Smooth muscle cell (in vitro differentiated cells): ENCODE measurements around the gene JPH3. TPM values are rescaled to one million over a fixed set of nuclear protein-coding genes. Genes with fewer than 3 reads are reported as not detected.

Source experiments
- DNase-seq: peaks from one replicate; lab custom pipeline; 2025; ENCODE audit not compliant: unreplicated experiment; lab: John Stamatoyannopoulos, UW
- H2AFZ ChIP-seq: fragments of 200-600 bp; sonication (generic); 2 replicates; pipeline ENCODE4 v1.6.0; 2016; ENCODE audit warnings: antibody characterized with exemption, low read depth, mild to moderate bottlenecking
- H3F3A ChIP-seq: fragments of 200-600 bp; sonication (generic); 2 replicates; pipeline ENCODE4 v1.6.0; 2017; ENCODE audit warnings: antibody characterized with exemption, low read depth
- H3K27ac ChIP-seq: fragments of 200-600 bp; sonication (generic); 2 replicates; pipeline ENCODE4 v1.5.1; 2016; ENCODE audit warnings: low read depth, mild to moderate bottlenecking
- H3K27me3 ChIP-seq: fragments of 200-600 bp; sonication (generic); 2 replicates; pipeline ENCODE4 v1.6.1; 2016; ENCODE audit warnings: low read depth, mild to moderate bottlenecking
- H3K36me3 ChIP-seq: fragments of 200-600 bp; sonication (generic); 2 replicates; pipeline ENCODE4 v1.5.1; 2016; ENCODE audit warnings: low read depth
- H3K4me1 ChIP-seq: fragments of 200-600 bp; sonication (generic); 2 replicates; pipeline ENCODE4 v1.5.1; 2016; ENCODE audit warnings: low read depth
- H3K4me2 ChIP-seq: fragments of 200-600 bp; sonication (generic); 2 replicates; pipeline ENCODE4 v1.6.0; 2016; ENCODE audit warnings: mild to moderate bottlenecking
- H3K4me3 ChIP-seq: fragments of 200-600 bp; sonication (generic); 2 replicates; pipeline ENCODE4 v1.5.1; 2016; ENCODE audit warnings: mild to moderate bottlenecking
- H3K79me2 ChIP-seq: fragments of 200-600 bp; sonication (generic); 2 replicates; pipeline ENCODE4 v1.6.0; 2016; ENCODE audit warnings: low read depth, mild to moderate bottlenecking
- H3K9ac ChIP-seq: fragments of 200-600 bp; sonication (generic); 2 replicates; pipeline ENCODE4 v1.6.0; 2016; ENCODE audit warnings: low read depth
- H3K9me3 ChIP-seq: fragments of 200-600 bp; sonication (generic); replicated peaks from 2 replicates; pipeline ENCODE4 v1.5.1; 2016; ENCODE audit warnings: low read depth
- H4K20me1 ChIP-seq: fragments of 200-600 bp; sonication (generic); 2 replicates; pipeline ENCODE4 v1.6.0; 2016; ENCODE audit warnings: low read depth
- CTCF ChIP-seq: fragments of 200-600 bp; sonication (generic); IDR thresholded peaks from 2 replicates; pipeline ENCODE4 v1.5.1; 2017; ENCODE audit warnings: borderline replicate concordance, mild to moderate bottlenecking, antibody characterized with exemption; ENCODE audit not compliant: insufficient read depth, poor library complexity, severe bottlenecking
- WGBS: methylation state at CpG from one replicate; pipeline ENCODE4 v1.1.7; 2016; ENCODE audit warnings: low lambda C conversion rate; 5-methylcytosine and 5-hydroxymethylcytosine counted together
- polyA plus RNA-seq: library from polyadenylated mRNA; unstranded; fragments of >200 nt; fragmentation: Nextera tagmentation; extraction: Ambion mirVana; gene quantifications from 2 replicates; pipeline ENCODE4 v1.2.1, GENCODE V29; 2016
- total RNA-seq: library from RNA; depleted of rRNA; stranded (reverse); fragments of >200 nt; gene quantifications from 2 replicates; pipeline ENCODE4 v1.2.3, GENCODE V29; 2014

Gene JPH3
- total and polyA plus RNA-seq, 2 experiments from 2014 or later, result 2.1 to 2.4 TPM

- Histone ChIP-seq H3F3A (no peaks in the 10 kb centered on the region), H3K4me3 (no peak overlapping the region), H2AFZ (no peak overlapping the region), H3K36me3 (no peaks in the 10 kb centered on the region), H3K79me2 (no peaks in the 10 kb centered on the region), H3K9me3 (no peaks in the 10 kb centered on the region), H3K4me2 (no peak overlapping the region), H3K27me3 (no peaks in the 10 kb centered on the region), H3K9ac (no peak overlapping the region), H4K20me1 (peaks cover 4% of the 10 kb centered on the region), H3K27ac (no peak overlapping the region), H3K4me1 (peaks cover 6% of the 10 kb centered on the region)
- TF ChIP-seq CTCF, result no peak
- no peak for DNase-seq
- 88% methylated on average over 10 of the region's 10 CpGs for WGBS
These were observed 36.4 kb downstream of the JPH3 start for GRCh38 chr16:87638736-87639135.

GRCh38 chr16:87641721-87642120 lies 39.4 kb downstream of the JPH3 start:
- no peak overlapping the region for H3K4me3 ChIP-seq
- no peaks in the 10 kb centered on the region for H3K36me3 ChIP-seq
- H3K27me3 ChIP-seq, result no peaks in the 10 kb centered on the region
- H3K4me2 ChIP-seq, result no peak overlapping the region
- no peaks in the 10 kb centered on the region for H3K9me3 ChIP-seq
- no peak overlapping the region for H2AFZ ChIP-seq
- H3K27ac ChIP-seq, result no peak overlapping the region
- TF ChIP-seq CTCF, result no peak
- WGBS, result 85% methylated on average over 9 of the region's 11 CpGs
- H3K79me2 ChIP-seq, result no peaks in the 10 kb centered on the region
- no peaks in the 10 kb centered on the region for H3K4me1 ChIP-seq
- H4K20me1 ChIP-seq, result no peaks in the 10 kb centered on the region
- no peak for DNase-seq
- no peak overlapping the region for H3K9ac ChIP-seq
- H3F3A ChIP-seq, result no peaks in the 10 kb centered on the region

GRCh38 chr16:87642491-87642890 lies 40.2 kb downstream of the JPH3 start:
- 92% methylated on average over 19 of the region's 19 CpGs for WGBS
- no peak overlapping the region for H3K4me2 ChIP-seq
- H3K27ac ChIP-seq, result no peak overlapping the region
- no peaks in the 10 kb centered on the region for H3F3A ChIP-seq
- no peaks in the 10 kb centered on the region for H3K9me3 ChIP-seq
- TF ChIP-seq CTCF, result no peak
- H3K4me3 ChIP-seq, result no peak overlapping the region
- H4K20me1 ChIP-seq, result no peaks in the 10 kb centered on the region
- H3K9ac ChIP-seq, result no peak overlapping the region
- H3K36me3 ChIP-seq, result no peaks in the 10 kb centered on the region
- no peaks in the 10 kb centered on the region for H3K79me2 ChIP-seq
- H3K4me1 ChIP-seq, result no peaks in the 10 kb centered on the region
- H3K27me3 ChIP-seq, result no peaks in the 10 kb centered on the region
- H2AFZ ChIP-seq, result no peak overlapping the region
- no peak for DNase-seq

GRCh38 chr16:87644186-87644585 lies 41.9 kb downstream of the JPH3 start:
- H3K36me3 ChIP-seq, result no peaks in the 10 kb centered on the region
- no peaks in the 10 kb centered on the region for H3K4me1 ChIP-seq
- H3K27me3 ChIP-seq, result no peaks in the 10 kb centered on the region
- DNase-seq, result no peak
- no peak overlapping the region for H3K27ac ChIP-seq
- no peaks in the 10 kb centered on the region for H3F3A ChIP-seq
- no peak overlapping the region for H3K9ac ChIP-seq
- H3K4me2 ChIP-seq, result no peak overlapping the region
- H2AFZ ChIP-seq, result no peak overlapping the region
- no peaks in the 10 kb centered on the region for H4K20me1 ChIP-seq
- no peaks in the 10 kb centered on the region for H3K79me2 ChIP-seq
- no peak overlapping the region for H3K4me3 ChIP-seq
- no peaks in the 10 kb centered on the region for H3K9me3 ChIP-seq
- no peak for TF ChIP-seq CTCF
- WGBS, result 97% methylated on average over 35 of the region's 35 CpGs
